GM12891 (cell line): Measurements from ENCODE around the gene STAT4.

Experiments
- DNase-seq: peaks from one replicate; pipeline ENCODE4 v3.0.0; 2011; ENCODE audit warnings: low spot score; ENCODE audit not compliant: insufficient read length
- FAIRE-seq: peaks from 2 replicates; lab custom pipeline; 2011; peaks lifted over from hg19 to GRCh38; lab: Jason Lieb, UNC
- PAX5 ChIP-seq: IDR thresholded peaks from 2 replicates; pipeline ENCODE4 v1.6.1; 2011; ENCODE audit warnings: low read length, moderate library complexity, mild to moderate bottlenecking; ENCODE audit not compliant: insufficient read depth, severe bottlenecking
- POLR2A ChIP-seq: IDR thresholded peaks from 2 replicates; pipeline ENCODE4 v1.6.1; 2011; ENCODE audit warnings: low read depth, low read length, control low read depth
- POLR2AphosphoS5 ChIP-seq: IDR thresholded peaks from 2 replicates; pipeline ENCODE4 v1.6.1; 2011; ENCODE audit warnings: low read depth, low read length, control low read depth
- POU2F2 ChIP-seq: IDR thresholded peaks from 2 replicates; pipeline ENCODE4 v1.6.1; 2011; ENCODE audit warnings: low read depth, mild to moderate bottlenecking, control low read depth, low read length, moderate library complexity
- SPI1 ChIP-seq: IDR thresholded peaks from 2 replicates; pipeline ENCODE4 v1.6.1; 2011; ENCODE audit warnings: low read depth, low read length, control low read depth
- TAF1 ChIP-seq: IDR thresholded peaks from 2 replicates; pipeline ENCODE4 v1.6.1; 2011; ENCODE audit warnings: low read depth, low read length, control low read depth

STAT4 gene

GRCh38 chr2:190993292-190993643 lies 157.5 kb downstream of the STAT4 start:
- TF ChIP-seq TAF1 (no peak), PAX5 (no peak), POU2F2 (no peak), SPI1 (no peak), POLR2AphosphoS5 (no peak), POLR2A (no peak)
- DNase-seq (no peak), FAIRE-seq (no peak)

DNA sequence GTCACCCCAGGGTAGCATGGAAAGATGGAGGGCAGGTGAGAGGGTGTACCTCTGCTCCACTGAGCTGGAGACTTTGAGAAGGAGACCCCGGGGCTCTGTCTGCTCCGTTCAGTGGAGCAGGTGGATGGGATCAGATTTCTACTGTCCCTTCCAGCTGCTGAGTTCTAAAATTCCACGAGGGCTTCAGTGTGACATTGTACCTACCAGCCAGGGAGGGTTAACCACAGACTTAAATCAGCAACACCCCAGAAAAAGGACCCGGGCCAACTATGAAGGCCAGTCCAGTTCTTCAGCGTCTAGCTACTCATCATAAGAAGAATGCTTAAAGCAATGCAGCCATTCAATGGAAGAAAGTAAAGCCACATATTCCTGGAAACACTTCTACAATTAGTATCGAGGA lies 160.7 kb downstream of the STAT4 start:
- no peak for FAIRE-seq
- TF ChIP-seq POLR2AphosphoS5 (no peak), POLR2A (peak; percentile 65), SPI1 (no peak), TAF1 (no peak), PAX5 (no peak)
- DNase-seq = no peak

- TF ChIP-seq POLR2AphosphoS5 (no peak), POLR2A (0 out of 2 replicates have a peak, but pooled peaks have one; percentile 40), TAF1 (no peak), SPI1 (no peak)
- FAIRE-seq = no peak
- DNase-seq = no peak
These were observed 161.9 kb downstream of the STAT4 start for GRCh38 chr2:190988910-190989309.

DNA sequence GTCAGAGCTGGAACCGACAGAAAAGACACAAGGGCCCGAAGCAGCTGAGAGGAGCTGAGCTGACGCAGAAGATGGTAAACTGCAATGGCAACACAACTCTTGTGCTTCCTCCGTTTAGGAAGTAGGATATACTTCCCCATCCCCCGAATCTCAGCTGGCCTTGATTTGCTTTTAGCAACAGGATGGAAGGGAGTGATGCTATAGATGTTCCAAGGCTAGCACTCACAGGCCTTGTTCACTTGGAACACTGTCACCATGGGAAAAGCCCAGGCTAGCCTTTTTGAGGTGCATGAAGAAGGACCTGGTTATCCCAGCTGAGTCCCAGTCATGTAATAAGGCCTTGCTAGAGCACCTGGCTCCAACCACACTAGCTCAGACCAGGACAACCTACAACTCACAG lies 162.9 kb downstream of the STAT4 start:
- no peak for TF ChIP-seq POU2F2
- TF ChIP-seq POLR2A = peak; percentile 61; the same call in 1 of the 2 replicates
- TF ChIP-seq POLR2AphosphoS5 = peak; percentile 81; the same call in 1 of the 2 replicates
- no peak for TF ChIP-seq SPI1
- DNase-seq (no peak), FAIRE-seq (no peak)

DNA sequence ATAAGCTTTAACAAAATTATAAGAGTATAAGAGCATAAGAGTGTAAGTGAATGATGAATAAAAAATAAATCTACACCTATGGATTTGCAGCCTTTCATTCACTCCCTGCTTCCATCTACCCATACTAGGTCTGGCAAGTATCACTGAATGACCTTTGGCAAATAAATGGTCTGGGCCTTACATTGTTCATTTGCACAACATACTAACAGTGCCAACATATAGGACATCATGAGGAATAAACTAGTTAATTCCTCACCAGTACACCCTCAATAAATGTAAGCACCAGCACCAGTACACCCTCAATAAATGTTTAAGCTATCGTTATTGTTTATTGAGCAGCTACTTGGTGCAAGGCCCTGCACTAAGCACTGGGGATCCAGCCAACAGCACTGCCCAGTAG lies 163.7 kb downstream of the STAT4 start:
- FAIRE-seq (no peak), DNase-seq (no peak)
- TF ChIP-seq POLR2AphosphoS5 (peak; percentile 32), POLR2A (no peak)

DNA sequence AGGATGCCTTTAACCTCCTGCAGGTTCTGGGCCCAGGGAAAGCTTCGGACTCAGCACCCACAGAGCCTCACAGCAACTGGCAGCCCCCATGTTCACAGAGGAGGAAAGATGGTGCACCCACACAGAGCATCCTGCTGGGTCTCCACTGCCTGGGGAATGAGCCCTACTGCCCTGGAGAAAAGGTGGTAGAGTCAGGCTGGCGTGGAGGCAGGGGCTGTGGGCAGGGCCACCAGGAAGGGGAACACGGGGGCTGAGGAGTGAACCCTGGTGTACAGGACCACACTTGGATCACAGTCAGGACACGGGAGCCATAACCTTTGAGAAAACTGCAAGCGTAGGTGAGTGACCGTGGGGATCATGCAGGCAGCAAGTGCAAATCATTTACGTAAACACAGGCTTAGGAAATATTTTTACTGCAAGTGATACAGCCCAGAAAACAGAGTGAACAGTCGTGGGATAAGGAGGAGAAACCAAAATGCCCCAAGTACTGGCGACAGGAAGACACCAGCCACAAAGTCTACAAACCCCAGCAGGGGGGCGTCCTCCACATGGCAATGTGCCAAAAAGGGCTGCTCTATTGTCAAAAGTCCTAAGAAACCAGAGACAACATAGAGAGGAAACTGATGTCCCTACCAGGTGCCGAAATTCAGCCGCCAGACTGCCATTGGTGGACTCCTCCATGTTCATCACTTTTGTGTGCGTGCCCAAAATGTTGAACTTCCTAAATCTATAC lies 164.4 kb downstream of the STAT4 start:
- DNase-seq = no peak
- TF ChIP-seq SPI1 = no peak
- TF ChIP-seq POLR2AphosphoS5 = 0 out of 2 replicates have a peak, but pooled peaks have one; percentile 50
- FAIRE-seq = no peak

GRCh38 chr2:190984595-190984994 lies 166.2 kb downstream of the STAT4 start:
- TF ChIP-seq TAF1 = no peak
- no peak for TF ChIP-seq PAX5
- TF ChIP-seq POLR2A = peak; percentile 56; the same call in 1 of the 2 replicates
- no peak for TF ChIP-seq POU2F2
- TF ChIP-seq SPI1 = no peak
- peak; percentile 87 for TF ChIP-seq POLR2AphosphoS5
- DNase-seq = no peak
- FAIRE-seq = no peak

DNA sequence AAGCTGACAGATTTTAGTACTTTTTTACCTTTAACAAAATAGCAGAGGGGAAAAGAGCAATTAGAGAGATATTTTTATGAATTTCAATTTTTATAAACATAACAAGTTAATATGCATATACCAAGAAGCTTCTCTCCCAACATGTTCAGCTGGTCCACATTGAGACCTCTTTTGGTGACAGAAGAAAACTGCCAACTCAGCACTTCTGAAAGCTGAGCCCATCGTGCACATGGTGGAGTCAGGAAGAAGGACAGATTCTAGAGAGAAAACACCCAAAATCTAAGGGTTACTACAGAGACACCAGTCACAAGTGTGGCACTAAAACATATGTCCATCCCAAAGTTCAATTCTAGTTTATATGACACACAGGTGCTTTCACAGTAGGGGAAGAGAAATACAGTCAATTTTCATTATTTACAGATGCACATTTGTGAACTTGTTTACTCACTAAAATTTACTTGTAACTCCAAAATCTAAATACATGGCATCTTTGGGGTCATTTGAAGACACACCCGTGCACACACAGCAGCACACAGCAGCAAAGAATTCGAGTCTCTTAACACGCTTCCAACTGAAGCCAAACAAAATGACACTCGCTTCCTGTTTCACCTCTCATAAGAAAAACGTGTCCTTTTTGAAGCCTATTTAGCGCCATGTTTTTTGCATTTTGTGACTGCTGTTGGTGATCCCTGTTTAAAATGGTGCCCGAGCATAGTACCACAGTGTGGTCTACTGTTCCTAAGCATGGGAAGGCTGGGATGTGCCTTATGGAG lies 168.3 kb downstream of the STAT4 start:
- peak; percentile 13 for FAIRE-seq

DNA sequence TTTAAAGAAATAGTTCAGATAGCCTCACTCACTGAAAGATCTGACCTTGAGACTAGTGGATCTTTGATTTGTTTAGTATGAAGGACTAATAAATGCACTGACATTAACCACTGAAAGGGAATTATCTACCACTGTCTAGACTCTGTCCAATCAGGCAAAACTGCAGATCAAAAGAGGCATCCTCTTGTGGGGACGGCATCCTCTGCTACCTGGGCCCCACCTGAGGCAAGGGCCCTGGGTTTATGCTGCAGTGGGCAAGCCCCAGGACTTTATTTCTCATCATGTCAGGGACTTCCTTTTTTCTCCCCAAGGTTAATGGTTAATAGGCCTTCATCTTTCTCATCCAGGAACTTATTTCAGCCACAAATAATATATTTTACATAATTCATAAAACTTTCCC lies 169.1 kb downstream of the STAT4 start:
- FAIRE-seq (no peak), DNase-seq (no peak)
- TF ChIP-seq POLR2A = peak; percentile 46
- TF ChIP-seq POLR2AphosphoS5 = no peak; the same call in 1 of the 2 replicates

More for the DNA sequence above, 168.3 kb downstream of the STAT4 start:
- TF ChIP-seq POU2F2 = no peak
- TF ChIP-seq TAF1 = no peak
- no peak; the same call in 1 of the 2 replicates for TF ChIP-seq POLR2A
- no peak for TF ChIP-seq PAX5
- no peak; the same call in 1 of the 2 replicates for TF ChIP-seq POLR2AphosphoS5
- no peak for TF ChIP-seq SPI1
- no peak for DNase-seq

DNA sequence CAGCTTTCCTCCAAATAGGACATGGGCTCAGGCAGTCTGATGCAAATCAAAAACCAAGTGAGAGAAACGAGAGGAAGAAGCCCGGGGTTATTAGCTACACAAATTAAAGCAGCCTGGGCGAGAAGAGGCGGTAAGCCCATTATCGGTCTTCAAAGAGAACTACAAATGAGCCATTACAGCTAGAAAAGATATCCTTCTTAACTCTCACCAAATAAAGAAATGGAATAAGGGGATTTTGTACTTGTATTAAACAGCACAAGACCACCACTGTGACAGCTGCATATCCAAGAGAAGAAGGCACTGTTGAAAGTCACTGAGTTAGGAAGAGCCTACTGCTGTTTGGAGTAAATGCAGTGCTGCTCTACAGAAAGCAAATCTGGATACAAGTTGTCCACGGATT lies 169.5 kb downstream of the STAT4 start:
- FAIRE-seq (no peak), DNase-seq (no peak)
- TF ChIP-seq POLR2A (no peak), SPI1 (no peak), POLR2AphosphoS5 (no peak; the same call in 1 of the 2 replicates), PAX5 (no peak), TAF1 (no peak), POU2F2 (no peak)
